ENCODE results near the gene DLX4.

GRCh38 chr17:49932901-49933300 is 36.1 kb upstream of the DLX4 start:
- TF ChIP-seq ZNF8 (CRISPR knock-in tag; IDR thresholded peaks at IDR 0.05) (no peak), ZFP30 (CRISPR knock-in tag; IDR thresholded peaks at IDR 0.05) (no peak), BACH2 (CRISPR knock-in tag; IDR thresholded peaks at IDR 0.05; ENCODE audit: borderline replicate concordance) (no peak), PPARA (CRISPR knock-in tag; IDR thresholded peaks at IDR 0.05; ENCODE audit: borderline replicate concordance) (no peak), OSR1 (CRISPR knock-in tag; IDR thresholded peaks at IDR 0.05) (no peak), GLIS3 (CRISPR knock-in tag; IDR thresholded peaks at IDR 0.05) (no peak)
- TF ChIP-seq, protein P1, sequence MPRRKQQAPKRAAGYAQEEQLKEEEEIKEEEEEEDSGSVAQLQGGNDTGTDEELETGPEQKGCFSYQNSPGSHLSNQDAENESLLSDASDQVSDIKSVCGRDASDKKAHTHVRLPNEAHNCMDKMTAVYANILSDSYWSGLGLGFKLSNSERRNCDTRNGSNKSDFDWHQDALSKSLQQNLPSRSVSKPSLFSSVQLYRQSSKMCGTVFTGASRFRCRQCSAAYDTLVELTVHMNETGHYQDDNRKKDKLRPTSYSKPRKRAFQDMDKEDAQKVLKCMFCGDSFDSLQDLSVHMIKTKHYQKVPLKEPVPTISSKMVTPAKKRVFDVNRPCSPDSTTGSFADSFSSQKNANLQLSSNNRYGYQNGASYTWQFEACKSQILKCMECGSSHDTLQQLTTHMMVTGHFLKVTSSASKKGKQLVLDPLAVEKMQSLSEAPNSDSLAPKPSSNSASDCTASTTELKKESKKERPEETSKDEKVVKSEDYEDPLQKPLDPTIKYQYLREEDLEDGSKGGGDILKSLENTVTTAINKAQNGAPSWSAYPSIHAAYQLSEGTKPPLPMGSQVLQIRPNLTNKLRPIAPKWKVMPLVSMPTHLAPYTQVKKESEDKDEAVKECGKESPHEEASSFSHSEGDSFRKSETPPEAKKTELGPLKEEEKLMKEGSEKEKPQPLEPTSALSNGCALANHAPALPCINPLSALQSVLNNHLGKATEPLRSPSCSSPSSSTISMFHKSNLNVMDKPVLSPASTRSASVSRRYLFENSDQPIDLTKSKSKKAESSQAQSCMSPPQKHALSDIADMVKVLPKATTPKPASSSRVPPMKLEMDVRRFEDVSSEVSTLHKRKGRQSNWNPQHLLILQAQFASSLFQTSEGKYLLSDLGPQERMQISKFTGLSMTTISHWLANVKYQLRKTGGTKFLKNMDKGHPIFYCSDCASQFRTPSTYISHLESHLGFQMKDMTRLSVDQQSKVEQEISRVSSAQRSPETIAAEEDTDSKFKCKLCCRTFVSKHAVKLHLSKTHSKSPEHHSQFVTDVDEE (CRISPR knock-in tag; IDR thresholded peaks at IDR 0.05) = no peak
- TF ChIP-seq, protein P2, sequence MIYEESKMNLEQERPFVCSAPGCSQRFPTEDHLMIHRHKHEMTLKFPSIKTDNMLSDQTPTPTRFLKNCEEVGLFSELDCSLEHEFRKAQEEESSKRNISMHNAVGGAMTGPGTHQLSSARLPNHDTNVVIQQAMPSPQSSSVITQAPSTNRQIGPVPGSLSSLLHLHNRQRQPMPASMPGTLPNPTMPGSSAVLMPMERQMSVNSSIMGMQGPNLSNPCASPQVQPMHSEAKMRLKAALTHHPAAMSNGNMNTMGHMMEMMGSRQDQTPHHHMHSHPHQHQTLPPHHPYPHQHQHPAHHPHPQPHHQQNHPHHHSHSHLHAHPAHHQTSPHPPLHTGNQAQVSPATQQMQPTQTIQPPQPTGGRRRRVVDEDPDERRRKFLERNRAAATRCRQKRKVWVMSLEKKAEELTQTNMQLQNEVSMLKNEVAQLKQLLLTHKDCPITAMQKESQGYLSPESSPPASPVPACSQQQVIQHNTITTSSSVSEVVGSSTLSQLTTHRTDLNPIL (CRISPR knock-in tag; IDR thresholded peaks at IDR 0.05; ENCODE audit: low read depth) = no peak
- TF ChIP-seq, protein P3, sequence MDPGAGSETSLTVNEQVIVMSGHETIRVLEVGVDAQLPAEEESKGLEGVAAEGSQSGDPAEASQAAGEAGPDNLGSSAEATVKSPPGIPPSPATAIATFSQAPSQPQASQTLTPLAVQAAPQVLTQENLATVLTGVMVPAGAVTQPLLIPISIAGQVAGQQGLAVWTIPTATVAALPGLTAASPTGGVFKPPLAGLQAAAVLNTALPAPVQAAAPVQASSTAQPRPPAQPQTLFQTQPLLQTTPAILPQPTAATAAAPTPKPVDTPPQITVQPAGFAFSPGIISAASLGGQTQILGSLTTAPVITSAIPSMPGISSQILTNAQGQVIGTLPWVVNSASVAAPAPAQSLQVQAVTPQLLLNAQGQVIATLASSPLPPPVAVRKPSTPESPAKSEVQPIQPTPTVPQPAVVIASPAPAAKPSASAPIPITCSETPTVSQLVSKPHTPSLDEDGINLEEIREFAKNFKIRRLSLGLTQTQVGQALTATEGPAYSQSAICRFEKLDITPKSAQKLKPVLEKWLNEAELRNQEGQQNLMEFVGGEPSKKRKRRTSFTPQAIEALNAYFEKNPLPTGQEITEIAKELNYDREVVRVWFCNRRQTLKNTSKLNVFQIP (CRISPR knock-in tag; IDR thresholded peaks at IDR 0.05; ENCODE audit: borderline replicate concordance, low read depth) = no peak
